ENCODE results near the gene PNPO. TPM values are rescaled to one million over a fixed set of nuclear protein-coding genes. Genes with fewer than 3 reads are reported as not detected.

The PNPO gene
- total and polyA plus RNA-seq, 2 of the 13 experiments (the other 11 are each of a cell fraction or from before 2014, with no cell fraction given): 47.9 to 63.3 TPM

DNA sequence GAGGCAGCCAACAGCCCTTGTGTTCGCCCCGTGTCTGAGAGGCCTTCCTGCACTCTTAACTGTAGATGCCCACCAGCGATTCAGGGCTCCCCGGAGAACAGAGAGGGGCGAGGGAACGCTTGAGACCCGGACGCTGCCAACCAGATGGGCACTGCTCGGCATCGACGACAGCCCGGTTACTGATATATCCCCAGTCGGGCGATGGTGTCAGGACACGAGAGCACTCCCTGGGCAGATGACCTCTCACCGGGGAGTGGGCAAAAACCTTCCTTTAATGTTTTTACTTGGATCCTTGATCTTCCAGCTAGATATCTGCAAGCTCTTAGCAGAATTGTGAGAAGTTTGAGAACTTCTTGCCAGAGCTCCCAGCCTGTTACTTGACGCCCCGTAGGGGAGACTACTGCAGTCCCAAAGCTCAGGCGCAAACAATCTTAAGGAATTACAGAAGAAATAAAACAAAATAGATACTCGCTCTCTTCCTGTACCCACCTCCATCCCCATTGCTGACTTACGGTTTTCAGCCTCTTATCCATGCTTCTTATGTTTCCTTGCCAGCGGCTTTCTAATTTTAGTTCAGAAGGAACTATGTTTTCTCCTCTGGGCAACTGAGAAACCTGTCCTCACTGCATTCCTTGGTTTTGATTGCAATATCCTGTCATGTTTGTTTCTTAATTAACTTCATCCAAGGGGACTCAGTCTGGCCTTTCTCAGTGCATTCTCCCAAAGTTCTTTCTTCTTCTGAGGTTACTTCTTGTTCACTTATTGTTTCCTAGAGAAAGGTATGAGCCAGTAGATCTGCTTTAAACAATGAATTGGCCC lies 44.5 kb upstream of the PNPO start (continued):
- TF ChIP-seq HDAC2 (CRISPR knock-in tag; IDR thresholded peaks at IDR 0.05) (peak; percentile 42), EEA1 (CRISPR knock-in tag; IDR thresholded peaks at IDR 0.05; ENCODE audit: borderline replicate concordance) (0 out of 2 replicates have a peak, but pooled peaks have one; percentile 25), FOXO1 (CRISPR knock-in tag; IDR thresholded peaks at IDR 0.05) (no peak), ZNF720 (CRISPR knock-in tag; IDR thresholded peaks at IDR 0.05) (0 out of 2 replicates have a peak, but pooled peaks have one; percentile 77), XRCC5 (optimal IDR thresholded peaks at IDR 0.05; ENCODE audit: low read length) (peak; percentile 5), ZNF329 (CRISPR knock-in tag; IDR thresholded peaks at IDR 0.05; ENCODE audit: low read depth) (0 out of 2 replicates have a peak, but pooled peaks have one; percentile 40), RFX3 (CRISPR knock-in tag; IDR thresholded peaks at IDR 0.05) (no peak), ASH2L (IDR thresholded peaks at IDR 0.05; ENCODE audit: insufficient read length, low read depth, low read length) (peak; percentile 56), IRF2 (CRISPR knock-in tag; IDR thresholded peaks at IDR 0.05) (0 out of 2 replicates have a peak, but pooled peaks have one; percentile 5), CBX5 (CRISPR knock-in tag; IDR thresholded peaks at IDR 0.05; ENCODE audit: borderline replicate concordance) (peak; percentile 40; the same call in 1 of the 2 replicates), ZNF737 (CRISPR knock-in tag; IDR thresholded peaks at IDR 0.05; ENCODE audit: borderline replicate concordance) (no peak), ZNF224 (CRISPR knock-in tag; IDR thresholded peaks at IDR 0.05) (0 out of 2 replicates have a peak, but pooled peaks have one; percentile 18), ZNF317 (CRISPR knock-in tag; IDR thresholded peaks at IDR 0.05) (0 out of 2 replicates have a peak, but pooled peaks have one; percentile 23), HMG20B (CRISPR knock-in tag; conservative IDR thresholded peaks at IDR 0.05) (no peak)
- TF ChIP-seq, protein P1, sequence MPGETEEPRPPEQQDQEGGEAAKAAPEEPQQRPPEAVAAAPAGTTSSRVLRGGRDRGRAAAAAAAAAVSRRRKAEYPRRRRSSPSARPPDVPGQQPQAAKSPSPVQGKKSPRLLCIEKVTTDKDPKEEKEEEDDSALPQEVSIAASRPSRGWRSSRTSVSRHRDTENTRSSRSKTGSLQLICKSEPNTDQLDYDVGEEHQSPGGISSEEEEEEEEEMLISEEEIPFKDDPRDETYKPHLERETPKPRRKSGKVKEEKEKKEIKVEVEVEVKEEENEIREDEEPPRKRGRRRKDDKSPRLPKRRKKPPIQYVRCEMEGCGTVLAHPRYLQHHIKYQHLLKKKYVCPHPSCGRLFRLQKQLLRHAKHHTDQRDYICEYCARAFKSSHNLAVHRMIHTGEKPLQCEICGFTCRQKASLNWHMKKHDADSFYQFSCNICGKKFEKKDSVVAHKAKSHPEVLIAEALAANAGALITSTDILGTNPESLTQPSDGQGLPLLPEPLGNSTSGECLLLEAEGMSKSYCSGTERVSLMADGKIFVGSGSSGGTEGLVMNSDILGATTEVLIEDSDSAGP (CRISPR knock-in tag; IDR thresholded peaks at IDR 0.05; ENCODE audit: borderline replicate concordance): no peak
- TF ChIP-seq, protein P2, sequence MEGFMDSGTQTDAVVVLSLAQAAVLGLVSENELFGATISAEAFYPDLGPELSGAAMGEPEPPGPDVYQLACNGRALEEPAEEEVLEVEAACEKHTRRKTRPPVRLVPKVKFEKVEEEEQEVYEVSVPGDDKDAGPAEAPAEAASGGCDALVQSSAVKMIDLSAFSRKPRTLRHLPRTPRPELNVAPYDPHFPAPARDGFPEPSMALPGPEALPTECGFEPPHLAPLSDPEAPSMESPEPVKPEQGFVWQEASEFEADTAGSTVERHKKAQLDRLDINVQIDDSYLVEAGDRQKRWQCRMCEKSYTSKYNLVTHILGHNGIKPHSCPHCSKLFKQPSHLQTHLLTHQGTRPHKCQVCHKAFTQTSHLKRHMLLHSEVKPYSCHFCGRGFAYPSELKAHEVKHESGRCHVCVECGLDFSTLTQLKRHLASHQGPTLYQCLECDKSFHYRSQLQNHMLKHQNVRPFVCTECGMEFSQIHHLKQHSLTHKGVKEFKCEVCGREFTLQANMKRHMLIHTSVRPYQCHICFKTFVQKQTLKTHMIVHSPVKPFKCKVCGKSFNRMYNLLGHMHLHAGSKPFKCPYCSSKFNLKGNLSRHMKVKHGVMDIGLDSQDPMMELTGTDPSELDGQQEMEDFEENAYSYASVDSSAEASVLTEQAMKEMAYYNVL (CRISPR knock-in tag; IDR thresholded peaks at IDR 0.05; ENCODE audit: borderline replicate concordance): no peak; the same call in 1 of the 2 replicates
- TF ChIP-seq, protein P3, sequence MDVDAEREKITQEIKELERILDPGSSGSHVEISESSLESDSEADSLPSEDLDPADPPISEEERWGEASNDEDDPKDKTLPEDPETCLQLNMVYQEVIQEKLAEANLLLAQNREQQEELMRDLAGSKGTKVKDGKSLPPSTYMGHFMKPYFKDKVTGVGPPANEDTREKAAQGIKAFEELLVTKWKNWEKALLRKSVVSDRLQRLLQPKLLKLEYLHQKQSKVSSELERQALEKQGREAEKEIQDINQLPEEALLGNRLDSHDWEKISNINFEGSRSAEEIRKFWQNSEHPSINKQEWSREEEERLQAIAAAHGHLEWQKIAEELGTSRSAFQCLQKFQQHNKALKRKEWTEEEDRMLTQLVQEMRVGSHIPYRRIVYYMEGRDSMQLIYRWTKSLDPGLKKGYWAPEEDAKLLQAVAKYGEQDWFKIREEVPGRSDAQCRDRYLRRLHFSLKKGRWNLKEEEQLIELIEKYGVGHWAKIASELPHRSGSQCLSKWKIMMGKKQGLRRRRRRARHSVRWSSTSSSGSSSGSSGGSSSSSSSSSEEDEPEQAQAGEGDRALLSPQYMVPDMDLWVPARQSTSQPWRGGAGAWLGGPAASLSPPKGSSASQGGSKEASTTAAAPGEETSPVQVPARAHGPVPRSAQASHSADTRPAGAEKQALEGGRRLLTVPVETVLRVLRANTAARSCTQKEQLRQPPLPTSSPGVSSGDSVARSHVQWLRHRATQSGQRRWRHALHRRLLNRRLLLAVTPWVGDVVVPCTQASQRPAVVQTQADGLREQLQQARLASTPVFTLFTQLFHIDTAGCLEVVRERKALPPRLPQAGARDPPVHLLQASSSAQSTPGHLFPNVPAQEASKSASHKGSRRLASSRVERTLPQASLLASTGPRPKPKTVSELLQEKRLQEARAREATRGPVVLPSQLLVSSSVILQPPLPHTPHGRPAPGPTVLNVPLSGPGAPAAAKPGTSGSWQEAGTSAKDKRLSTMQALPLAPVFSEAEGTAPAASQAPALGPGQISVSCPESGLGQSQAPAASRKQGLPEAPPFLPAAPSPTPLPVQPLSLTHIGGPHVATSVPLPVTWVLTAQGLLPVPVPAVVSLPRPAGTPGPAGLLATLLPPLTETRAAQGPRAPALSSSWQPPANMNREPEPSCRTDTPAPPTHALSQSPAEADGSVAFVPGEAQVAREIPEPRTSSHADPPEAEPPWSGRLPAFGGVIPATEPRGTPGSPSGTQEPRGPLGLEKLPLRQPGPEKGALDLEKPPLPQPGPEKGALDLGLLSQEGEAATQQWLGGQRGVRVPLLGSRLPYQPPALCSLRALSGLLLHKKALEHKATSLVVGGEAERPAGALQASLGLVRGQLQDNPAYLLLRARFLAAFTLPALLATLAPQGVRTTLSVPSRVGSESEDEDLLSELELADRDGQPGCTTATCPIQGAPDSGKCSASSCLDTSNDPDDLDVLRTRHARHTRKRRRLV (CRISPR knock-in tag; IDR thresholded peaks at IDR 0.05): no peak
- TF ChIP-seq, protein P4, sequence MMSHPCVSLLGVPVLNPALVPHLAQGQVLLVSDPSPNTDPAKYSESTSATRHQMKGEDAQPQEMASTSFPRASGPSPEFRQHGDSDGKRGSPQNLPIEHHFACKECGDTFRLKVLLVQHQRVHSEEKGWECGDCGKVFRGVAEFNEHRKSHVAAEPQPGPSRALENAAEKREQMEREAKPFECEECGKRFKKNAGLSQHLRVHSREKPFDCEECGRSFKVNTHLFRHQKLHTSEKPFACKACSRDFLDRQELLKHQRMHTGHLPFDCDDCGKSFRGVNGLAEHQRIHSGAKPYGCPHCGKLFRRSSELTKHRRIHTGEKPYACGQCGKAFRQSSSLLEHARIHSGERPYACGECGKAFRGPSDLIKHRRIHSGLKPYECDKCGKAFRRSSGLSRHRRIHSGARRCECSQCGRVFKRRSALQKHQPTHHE (CRISPR knock-in tag; IDR thresholded peaks at IDR 0.05; ENCODE audit: borderline replicate concordance): no peak
